ENCODE measurements around the gene ZBTB21. TPM values are rescaled to one million over a fixed set of nuclear protein-coding genes. Genes with fewer than 3 reads are reported as not detected.
A peak's percentile ranks its signal among the peaks of the same experiment; 100 is the strongest.

Gene ZBTB21
- total RNA-seq, 6 donors from 2014 or later = 12.4 to 28.3 (median 16.7) TPM

GRCh38 chr21:42010507-42011495 lies 641 bp upstream of the ZBTB21 start:
- Histone ChIP-seq H3K27me3 (no peaks in the 10 kb centered on the region), H3K4me1 (peaks cover 3 to 16% (median 12%) of the 10 kb centered on the region in 4 donors), H3K9me3 (no peaks in the 10 kb centered on the region), H3K4me3 (peak overlapping the region; percentile 61 to 97 (median 82)), H3K27ac (peak overlapping the region; percentile 95 to 99 (median 96)), H3K36me3 (no peaks in the 10 kb centered on the region)
- WGBS, 2 donors = 1 to 3% methylated on average over 10 to 31 of the region's 120 CpGs
- peak in 3 of 4 donors; percentile 33 to 52 (median 49) for TF ChIP-seq POLR2A (IDR thresholded peaks at IDR 0.05)
- TF ChIP-seq, protein P1, sequence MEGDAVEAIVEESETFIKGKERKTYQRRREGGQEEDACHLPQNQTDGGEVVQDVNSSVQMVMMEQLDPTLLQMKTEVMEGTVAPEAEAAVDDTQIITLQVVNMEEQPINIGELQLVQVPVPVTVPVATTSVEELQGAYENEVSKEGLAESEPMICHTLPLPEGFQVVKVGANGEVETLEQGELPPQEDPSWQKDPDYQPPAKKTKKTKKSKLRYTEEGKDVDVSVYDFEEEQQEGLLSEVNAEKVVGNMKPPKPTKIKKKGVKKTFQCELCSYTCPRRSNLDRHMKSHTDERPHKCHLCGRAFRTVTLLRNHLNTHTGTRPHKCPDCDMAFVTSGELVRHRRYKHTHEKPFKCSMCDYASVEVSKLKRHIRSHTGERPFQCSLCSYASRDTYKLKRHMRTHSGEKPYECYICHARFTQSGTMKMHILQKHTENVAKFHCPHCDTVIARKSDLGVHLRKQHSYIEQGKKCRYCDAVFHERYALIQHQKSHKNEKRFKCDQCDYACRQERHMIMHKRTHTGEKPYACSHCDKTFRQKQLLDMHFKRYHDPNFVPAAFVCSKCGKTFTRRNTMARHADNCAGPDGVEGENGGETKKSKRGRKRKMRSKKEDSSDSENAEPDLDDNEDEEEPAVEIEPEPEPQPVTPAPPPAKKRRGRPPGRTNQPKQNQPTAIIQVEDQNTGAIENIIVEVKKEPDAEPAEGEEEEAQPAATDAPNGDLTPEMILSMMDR (IDR thresholded peaks at IDR 0.05) = peak in 4 of 6 experiments; percentile 19 to 63 (median 44)
- TF ChIP-seq EP300 (IDR thresholded peaks at IDR 0.05) = no peak
- peak in 1 of 2 donors; percentile 45 for TF ChIP-seq POLR2AphosphoS5 (IDR thresholded peaks at IDR 0.05)
- DNase-seq (peak in 1 of 2 donors; percentile 37), ATAC-seq (ENCODE audit: low FRiP score in 2 of 2) (peak in 1 of 2 donors; percentile 49)

GRCh38 chr21:42009018-42009830 lies 936 bp downstream of the ZBTB21 start:
- ATAC-seq (ENCODE audit: low FRiP score in 2 of 2) (peak; percentile 4 to 39), DNase-seq (peak in 1 of 2 donors; percentile 54)
- Histone ChIP-seq H3K4me3 (peak overlapping the region; percentile 61 to 97 (median 84)), H3K4me1 (peaks cover 3 to 16% (median 12%) of the 10 kb centered on the region in 4 donors), H3K9me3 (no peaks in the 10 kb centered on the region), H3K27ac (peak overlapping the region; percentile 95 to 99 (median 96)), H3K36me3 (no peaks in the 10 kb centered on the region), H3K27me3 (no peaks in the 10 kb centered on the region)
- WGBS, 2 donors = 1% methylated on average over 17 to 65 of the region's 86 CpGs
- TF ChIP-seq, protein P1 (IDR thresholded peaks at IDR 0.05) = peak; percentile 12 to 40 (median 28)
- no peak for TF ChIP-seq EP300 (IDR thresholded peaks at IDR 0.05)
- peak in 1 of 2 donors; percentile 24 for TF ChIP-seq POLR2AphosphoS5 (IDR thresholded peaks at IDR 0.05)

GRCh38 chr21:42007356-42007940 lies 2.7 kb downstream of the ZBTB21 start:
- Histone ChIP-seq H3K27me3 (no peaks in the 10 kb centered on the region), H3K27ac (no peak overlapping the region), H3K9me3 (no peaks in the 10 kb centered on the region), H3K4me3 (no peak overlapping the region), H3K4me1 (peaks cover 3 to 16% (median 12%) of the 10 kb centered on the region in 4 donors), H3K36me3 (peaks cover 0 to 2% (median 0%) of the 10 kb centered on the region in 4 donors)
- WGBS, 2 donors = 92 to 93% methylated on average over 6 of the region's 6 CpGs
- TF ChIP-seq EP300 (IDR thresholded peaks at IDR 0.05) = no peak
- TF ChIP-seq, protein P1 (IDR thresholded peaks at IDR 0.05) = no peak
- no peak for TF ChIP-seq POLR2A (IDR thresholded peaks at IDR 0.05)
- no peak for TF ChIP-seq POLR2AphosphoS5 (IDR thresholded peaks at IDR 0.05)
- ATAC-seq (ENCODE audit: low FRiP score in 2 of 2) (no peak), DNase-seq (no peak)

- WGBS, 2 donors = 100% methylated on average over 1 of the region's 1 CpG
- Histone ChIP-seq H3K9me3 (no peaks in the 10 kb centered on the region), H3K36me3 (peaks cover 0 to 4% (median 2%) of the 10 kb centered on the region in 4 donors), H3K4me1 (peaks cover 3 to 16% (median 12%) of the 10 kb centered on the region in 4 donors), H3K27ac (no peak overlapping the region), H3K4me3 (no peak overlapping the region), H3K27me3 (no peaks in the 10 kb centered on the region)
- no peak for DNase-seq
- no peak for TF ChIP-seq POLR2AphosphoS5 (IDR thresholded peaks at IDR 0.05)
- TF ChIP-seq POLR2A (IDR thresholded peaks at IDR 0.05) = no peak
- TF ChIP-seq, protein P1 (IDR thresholded peaks at IDR 0.05) = no peak
- no peak for TF ChIP-seq EP300 (IDR thresholded peaks at IDR 0.05)
- ATAC-seq (ENCODE audit: low FRiP score in 2 of 2) = no peak
These were observed 3.4 kb downstream of the ZBTB21 start for GRCh38 chr21:42006765-42007164.

All from upper lobe of left lung (tissue), 6 donors.